ENCODE data around the gene ARHGAP26.

Gene ARHGAP26

GRCh38 chr5:142815469-142815868 is 45.3 kb downstream of the ARHGAP26 start:
- no peak for DNase-seq

DNA sequence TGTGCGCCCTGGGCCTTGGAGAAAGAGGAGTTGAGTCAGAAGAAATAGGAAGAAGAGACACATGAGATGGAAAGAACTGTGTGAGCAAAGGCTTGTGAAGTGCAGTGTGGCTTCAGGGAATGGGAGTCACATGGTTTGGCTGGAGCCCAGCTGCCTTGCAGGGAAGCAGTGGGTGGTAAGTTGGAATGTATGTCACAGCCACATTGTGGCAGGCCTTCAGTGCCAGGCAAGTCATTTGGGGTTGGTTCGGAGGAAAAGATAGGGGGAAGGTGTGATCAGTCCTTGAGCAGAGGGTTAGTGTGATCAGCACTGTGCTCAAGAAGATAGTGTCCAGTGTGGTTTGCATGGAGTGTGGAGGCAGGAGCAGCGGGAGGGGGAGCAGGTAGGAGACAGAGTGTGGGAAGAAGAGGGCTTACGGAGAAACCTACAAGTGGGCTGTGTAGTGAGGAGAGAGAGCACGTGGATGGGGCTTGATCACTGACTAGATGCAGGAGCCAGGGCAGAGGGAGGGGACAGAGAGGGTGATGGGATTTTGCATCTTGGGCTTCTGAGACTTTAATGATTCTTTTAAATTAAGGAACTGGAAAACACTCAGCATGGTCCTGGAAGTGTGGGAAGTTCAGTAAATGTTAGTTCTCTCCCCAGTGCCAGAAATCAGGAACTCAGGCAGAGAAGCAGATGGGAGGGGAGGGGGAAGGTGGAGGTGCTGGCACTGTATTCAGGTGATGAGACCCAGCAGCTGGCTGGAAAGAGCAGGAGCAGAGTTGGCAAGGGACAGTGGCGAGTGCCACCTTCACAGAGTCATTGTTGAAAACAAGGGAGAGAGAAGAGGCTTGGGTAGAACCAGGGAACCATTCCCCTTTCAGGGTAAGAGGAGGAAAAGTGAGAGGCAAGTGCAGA is 46.6 kb downstream of the ARHGAP26 start:
- DNase-seq = no peak

- no peak for DNase-seq
These were observed 47.8 kb downstream of the ARHGAP26 start for GRCh38 chr5:142817949-142818431.

GRCh38 chr5:142819292-142819691 is 49.1 kb downstream of the ARHGAP26 start:
- DNase-seq = no peak

DNA sequence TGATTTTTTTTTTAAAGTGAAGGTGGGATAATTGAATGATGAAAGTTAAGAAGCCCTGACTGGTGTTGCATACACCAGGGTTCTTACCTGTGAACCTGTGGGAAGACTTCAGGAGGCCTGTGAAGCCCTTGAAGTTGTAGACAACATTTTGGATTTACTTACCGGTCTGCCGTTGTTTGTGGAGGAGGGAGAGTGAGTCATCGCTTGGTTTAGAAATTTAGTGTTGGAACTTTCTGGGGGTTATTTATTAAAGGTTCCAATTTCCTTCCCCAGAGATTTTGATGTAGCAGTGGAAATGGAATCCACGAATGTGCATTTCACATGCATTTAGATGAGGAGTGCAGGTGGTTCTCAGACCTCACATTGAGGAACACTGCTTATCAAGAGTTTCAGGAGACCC is 49.6 kb downstream of the ARHGAP26 start:
- DNase-seq = no peak

- DNase-seq = no peak
These were observed 50.3 kb downstream of the ARHGAP26 start for GRCh38 chr5:142820447-142820846.

- no peak for DNase-seq
These were observed 51.0 kb downstream of the ARHGAP26 start for GRCh38 chr5:142821034-142821732.

DNA sequence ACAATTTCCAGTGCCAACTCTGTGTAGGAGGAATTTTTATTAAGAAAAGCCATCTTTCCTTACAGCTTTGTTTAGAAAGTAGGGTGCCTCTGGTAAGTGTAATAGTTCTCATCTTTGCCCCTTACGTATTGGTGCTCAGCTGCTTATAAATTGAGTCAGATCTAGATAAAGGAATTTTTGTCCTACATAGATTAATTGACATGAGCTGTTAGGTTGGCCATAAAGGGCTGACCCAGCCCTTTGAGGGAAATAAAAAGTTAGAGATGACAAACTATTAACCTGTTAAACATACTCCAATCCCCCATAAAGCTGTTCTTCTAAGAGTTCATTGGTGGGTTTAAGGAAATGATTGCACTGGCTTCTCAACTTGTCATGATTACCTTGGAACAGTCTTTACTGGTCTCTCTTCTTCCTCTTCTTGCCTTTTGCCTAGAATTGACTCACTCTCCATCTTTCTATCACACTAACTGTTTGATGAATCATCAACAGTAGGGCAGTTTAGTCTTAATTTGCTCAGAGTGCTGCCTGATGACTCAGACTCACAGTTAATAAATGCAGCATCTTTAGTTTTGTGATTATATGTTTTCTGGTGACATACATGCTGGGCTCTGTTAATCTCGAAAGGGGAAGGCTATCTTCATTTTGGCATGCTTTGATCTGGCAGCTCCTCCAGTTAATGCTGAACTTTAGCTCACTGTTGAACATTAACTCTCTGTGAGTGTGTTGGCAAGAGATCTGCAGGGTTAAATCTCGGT is 51.7 kb downstream of the ARHGAP26 start:
- DNase-seq = no peak

GRCh38 chr5:142823126-142823525 is 52.9 kb downstream of the ARHGAP26 start:
- DNase-seq = no peak

GRCh38 chr5:142823806-142824205 is 53.6 kb downstream of the ARHGAP26 start:
- DNase-seq = no peak

DNA sequence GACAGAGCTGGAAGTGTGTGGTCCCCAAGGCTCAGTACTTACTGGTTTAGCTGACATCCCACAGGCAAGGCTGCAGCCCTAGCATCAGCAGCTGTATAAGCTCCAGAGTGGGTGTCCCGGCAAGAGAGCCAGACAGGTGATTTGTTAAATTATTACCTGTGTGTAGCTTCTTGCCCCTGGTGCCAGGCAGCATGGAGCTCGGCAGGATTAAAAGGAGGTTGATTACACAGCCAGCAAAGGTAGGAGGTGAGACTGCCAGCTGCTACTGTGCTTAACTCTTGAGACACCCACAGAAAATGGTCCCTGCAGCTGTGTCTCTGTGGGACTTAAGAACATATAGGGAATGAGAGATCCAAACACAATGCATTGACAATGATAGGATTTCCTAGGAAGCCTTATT is 54.2 kb downstream of the ARHGAP26 start:
- no peak for DNase-seq

DNA sequence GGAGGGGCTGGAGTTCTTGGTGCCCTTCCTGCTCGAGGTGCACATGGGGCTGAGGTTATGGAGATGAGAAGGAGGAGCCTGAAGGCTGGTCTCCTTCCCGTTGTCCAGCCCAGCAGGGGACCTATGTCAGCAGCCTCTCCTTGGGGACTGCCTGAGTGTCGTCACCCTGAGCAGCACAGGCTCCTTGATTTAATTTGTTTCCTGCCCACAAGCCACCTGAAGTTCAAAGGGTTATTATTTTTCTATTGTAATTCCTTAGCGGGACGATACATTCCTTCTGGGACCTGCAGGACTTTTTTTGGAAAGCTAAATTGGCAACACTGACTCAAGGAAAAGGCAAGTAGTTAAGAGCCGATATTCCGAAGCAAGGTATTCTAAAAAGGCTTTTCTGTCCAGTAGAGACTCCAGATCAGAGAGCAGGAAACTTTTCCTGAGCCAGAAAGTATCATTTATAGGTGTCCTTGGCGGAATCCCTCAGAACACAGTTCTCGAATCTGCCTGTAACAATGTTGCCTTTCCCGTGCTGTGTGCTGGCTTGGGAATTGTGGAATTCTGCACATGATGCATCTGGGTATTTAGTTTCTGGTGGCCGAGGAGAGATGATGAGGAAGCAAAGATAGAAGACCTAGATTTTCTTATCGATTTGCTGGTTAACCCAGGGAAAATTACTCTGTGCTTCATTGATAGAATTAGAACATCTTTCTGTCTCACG is 55.4 kb downstream of the ARHGAP26 start:
- DNase-seq = no peak

GRCh38 chr5:142826093-142826492 is 55.9 kb downstream of the ARHGAP26 start:
- no peak for DNase-seq

DNA sequence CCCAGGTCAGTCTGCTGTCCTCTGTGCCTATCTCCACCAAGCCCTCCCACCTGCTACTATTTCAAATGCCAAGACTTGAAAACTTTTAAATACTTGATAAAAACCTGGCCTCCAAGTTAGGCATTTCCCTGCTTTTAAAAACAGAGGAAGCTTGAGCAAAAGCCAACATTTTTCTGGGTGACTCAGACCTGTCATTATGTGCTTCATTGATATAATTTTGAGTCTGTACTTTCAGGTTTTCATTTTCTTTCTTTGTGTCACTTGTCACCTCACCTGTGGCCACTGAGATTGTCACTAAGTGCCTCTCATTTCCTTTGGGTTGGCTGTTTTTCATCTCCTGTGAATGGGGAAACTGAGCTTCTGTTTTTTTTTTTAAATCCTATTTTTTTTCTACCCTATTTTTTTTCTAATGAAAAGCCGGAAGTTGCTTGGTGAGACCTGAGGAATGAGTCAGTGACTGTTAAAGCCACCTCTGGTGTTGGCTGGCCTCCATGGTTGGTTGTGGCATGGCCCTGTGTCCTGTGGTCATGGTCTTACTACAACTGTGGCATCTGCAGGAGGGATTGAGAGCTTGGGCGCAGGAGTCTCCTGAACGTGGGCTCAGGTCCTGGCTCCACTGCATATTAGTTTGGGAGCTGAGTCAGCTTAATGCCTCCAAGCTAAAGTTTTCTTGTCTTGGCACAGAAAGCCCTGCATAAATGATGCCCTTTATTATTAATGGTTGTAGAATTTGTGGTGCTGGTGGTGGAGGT is 56.7 kb downstream of the ARHGAP26 start:
- no peak for DNase-seq

- peak; percentile 21 for DNase-seq
These were observed 57.9 kb downstream of the ARHGAP26 start for GRCh38 chr5:142827934-142828576.

- DNase-seq = no peak
These were observed 58.8 kb downstream of the ARHGAP26 start for GRCh38 chr5:142828797-142829535.

GRCh38 chr5:142829801-142830220 is 59.6 kb downstream of the ARHGAP26 start:
- no peak for DNase-seq

GRCh38 chr5:142830241-142831008 is 60.2 kb downstream of the ARHGAP26 start:
- no peak for DNase-seq

DNA sequence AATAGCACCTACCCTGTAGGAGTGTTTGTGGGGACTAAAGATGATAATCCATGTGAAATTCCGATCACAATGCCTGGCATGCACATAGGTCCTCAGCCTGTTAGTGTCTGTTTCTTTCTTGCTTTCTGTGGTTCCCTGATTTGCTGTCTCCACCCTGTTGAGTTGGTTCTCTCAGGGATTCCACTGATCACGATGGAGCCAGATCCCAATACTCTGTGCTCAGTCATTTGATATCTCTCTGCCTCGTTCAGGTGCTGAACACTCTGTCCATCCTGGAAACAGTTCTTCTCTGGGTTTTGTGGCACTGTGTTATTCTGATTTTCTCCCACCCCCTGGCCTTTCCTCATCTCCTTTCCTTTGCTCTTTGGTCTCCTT is 60.8 kb downstream of the ARHGAP26 start:
- no peak for DNase-seq

- DNase-seq = no peak
These were observed 62.1 kb downstream of the ARHGAP26 start for GRCh38 chr5:142832263-142832662.
